ENCODE data around the gene ANKFN1. TPM values are rescaled to one million over a fixed set of nuclear protein-coding genes. Genes with fewer than 3 reads are reported as not detected.
A peak's percentile ranks its signal among the peaks of the same experiment; 100 is the strongest.

Gene ANKFN1, protein sequence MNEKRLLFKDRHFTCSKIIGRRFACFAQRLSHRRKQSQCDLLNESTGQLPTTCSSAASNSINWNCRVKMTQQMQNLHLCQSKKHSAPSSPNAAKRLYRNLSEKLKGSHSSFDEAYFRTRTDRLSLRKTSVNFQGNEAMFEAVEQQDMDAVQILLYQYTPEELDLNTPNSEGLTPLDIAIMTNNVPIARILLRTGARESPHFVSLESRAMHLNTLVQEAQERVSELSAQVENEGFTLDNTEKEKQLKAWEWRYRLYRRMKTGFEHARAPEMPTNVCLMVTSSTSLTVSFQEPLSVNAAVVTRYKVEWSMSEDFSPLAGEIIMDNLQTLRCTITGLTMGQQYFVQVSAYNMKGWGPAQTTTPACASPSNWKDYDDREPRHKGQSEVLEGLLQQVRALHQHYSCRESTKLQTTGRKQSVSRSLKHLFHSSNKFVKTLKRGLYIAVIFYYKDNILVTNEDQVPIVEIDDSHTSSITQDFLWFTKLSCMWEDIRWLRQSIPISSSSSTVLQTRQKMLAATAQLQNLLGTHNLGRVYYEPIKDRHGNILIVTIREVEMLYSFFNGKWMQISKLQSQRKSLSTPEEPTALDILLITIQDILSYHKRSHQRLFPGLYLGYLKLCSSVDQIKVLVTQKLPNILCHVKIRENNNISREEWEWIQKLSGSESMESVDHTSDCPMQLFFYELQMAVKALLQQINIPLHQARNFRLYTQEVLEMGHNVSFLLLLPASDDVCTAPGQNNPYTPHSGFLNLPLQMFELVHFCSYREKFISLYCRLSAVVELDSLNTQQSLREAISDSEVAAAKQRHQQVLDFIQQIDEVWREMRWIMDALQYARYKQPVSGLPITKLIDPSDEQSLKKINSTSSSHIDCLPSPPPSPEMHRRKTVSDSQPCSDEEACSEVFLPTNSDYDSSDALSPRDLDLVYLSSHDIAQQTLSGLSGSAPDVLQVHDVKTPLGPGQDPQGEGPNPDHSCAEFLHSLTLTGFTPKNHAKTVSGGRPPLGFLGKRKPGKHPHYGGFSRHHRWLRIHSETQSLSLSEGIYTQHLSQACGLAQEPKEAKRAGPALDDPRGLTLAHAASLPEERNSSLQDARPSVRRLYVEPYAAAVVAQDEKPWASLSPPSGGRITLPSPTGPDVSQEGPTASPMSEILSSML
- total RNA-seq (2014; rRNA removed; shearing (Covaris generic)): 1.1 and 2.2 TPM in 2 replicates

DNA sequence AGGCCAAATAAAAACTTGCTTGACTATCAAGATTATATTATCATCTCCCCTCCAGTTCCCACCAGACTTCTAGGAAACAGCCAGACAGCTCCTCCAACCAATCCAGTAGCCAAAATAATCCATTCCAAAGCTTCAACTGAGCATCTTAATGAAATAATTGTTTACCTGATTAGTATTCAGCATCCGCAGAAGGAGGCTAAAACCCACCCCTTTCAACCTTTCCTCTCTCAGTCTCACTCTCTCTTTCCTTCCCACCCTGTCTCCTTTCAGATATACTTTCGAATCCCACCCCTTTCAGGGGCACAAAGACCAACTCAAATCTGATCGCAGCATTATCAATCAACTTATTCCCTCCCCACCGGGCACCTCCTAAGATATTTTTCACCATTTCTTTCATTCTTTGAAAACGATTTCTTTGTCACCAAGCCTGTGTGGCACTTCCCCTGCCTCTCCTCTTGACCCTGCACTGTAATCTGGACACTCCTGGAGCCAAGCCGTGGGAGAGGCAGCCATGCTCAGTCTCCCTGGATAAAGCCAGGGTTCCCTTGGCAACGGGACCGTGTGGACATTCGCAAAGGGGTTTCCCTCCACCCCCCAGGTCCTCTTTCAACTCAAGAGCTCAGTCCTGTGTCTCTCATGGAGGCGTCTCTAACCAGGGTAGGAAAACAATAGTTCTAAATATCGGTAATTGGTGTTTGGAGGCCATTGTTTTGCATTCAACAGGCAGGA, at the start of gene ANKFN1:
ANKFN1 (plus strand) TSS at position 602 of the 729 bp plus-strand sequence. CDS start 59,193 bp downstream, outside the sequence.
- DNase-seq (ENCODE audit: low read depth): no peak

DNA sequence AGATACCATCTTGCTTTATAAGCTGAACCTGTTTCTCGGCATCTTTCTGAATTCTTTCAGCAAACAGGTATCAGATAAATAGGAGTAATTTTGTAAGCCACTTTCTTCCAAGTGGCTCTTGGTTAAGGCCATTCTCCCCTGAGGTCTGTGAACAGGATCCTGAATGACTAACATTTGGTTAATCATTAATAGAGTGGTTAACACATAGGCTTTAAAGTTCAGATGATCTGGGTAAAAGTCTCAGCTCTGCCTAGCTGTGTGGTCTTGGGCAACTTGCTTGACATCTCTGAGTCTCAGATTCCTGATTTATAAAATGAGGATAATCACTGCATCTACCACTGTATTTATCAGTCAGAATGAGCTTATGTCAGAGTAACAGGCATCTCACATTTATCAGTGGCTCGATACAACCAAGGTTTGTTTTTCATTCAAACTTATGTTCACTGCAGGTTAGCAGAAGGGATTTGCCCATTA, 44.4 kb upstream of the ANKFN1 start:
- DNase-seq (ENCODE audit: low read depth): no peak

DNA sequence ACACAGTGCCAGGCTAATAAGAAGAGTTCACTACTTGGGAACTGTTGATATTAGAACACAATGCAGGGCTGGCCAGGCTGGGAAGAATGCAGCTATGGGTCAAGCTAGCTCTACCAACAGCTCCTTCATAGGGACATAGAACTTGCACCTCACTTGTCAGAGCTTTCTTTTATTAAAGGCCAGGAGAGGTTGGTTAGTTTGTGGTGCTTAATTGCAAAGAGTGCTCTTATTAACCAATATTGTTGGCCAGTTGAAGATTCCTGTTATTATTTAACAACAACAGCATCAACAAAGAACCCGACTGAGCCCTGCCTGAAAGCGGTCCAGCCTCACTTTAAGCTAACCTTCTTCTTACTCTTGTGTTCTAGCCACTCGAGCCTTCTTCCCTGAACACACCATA, 43.4 kb upstream of the ANKFN1 start:
- DNase-seq (ENCODE audit: low read depth): no peak

DNA sequence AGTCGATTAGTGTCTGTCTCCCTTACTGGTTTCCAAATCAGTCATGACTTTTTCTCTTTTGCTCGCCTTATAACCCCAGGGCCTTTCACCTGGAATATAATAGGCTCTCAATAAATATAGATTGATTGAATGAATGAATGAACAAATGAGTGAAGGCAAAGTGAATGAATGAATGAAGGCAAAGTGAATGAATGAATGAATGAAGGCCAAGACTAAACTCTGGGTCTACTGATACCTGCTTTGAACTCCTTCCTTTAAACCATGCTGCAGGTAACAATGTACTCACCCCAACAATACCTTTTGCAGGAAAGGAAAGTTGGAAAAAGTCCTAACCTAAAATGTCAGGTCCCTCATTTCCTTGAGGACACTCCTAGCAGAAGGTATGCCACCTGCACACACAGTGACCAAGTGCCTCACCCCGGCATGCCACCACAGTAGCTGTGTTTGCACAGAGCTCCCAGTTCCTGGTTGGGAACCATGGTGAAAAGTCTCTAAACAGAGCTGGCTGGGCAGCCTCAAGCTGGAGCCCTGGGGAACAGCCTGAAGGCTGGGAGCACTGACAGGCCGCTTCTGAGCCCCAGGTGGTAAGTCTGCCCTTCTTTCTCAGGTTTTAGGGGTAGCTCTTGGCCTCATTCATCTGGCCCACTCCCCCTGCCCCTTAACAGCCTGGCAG, 42.7 kb upstream of the ANKFN1 start:
- DNase-seq (ENCODE audit: low read depth): no peak

DNA sequence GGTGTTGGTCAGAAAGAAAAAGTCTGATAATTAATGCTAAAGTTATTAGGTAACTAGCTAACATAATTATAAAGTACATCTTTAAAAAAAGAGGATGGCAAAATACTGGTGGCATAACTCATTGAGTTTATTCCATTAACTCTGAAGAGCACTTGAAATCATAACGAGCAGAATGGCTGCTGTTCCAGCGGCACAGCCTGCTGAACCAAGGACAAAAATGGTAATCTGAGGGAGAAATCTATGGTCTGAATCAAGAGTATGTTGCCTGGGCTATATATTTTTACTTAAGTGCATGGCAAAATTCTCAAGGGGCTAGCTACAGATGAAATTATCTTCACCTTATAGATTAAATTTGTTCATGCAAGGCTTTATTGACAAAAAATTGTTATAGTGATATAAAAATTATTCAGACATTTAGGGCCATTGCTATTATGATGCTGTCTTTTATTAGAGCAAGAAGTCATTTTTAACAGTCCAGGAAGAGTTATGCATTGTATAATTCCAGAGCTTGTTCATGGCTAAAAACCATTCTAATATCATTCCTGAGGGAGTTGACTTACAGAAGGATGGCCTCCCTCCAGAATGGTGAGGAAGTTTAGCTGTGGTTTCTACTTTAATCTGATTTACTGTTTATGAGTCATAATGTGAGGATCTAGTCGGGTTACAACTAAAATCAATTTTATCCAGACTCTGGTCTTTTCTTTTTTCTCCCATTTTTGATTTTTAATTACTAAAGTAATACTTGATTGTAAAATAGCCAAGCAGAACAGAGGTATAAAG, 41.4 kb upstream of the ANKFN1 start:
- DNase-seq (ENCODE audit: low read depth): peak; percentile 25

DNA sequence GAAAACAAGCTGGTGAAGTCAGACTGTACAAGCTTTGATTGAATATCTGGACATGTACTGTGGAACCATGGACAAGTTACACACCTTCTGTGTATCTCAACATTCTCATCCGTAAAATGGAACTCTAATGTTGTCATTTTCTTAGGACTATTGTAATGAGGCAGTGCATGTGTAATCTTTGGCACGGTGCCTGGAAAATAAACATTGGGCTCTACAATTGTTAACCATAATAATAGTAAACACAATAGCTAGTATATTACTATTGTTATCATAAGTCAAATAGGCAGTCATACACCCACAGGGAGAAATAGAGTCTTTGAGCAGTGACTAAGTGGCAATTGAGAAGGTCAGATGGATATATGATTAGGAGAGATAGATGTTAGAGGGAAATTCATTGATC, 39.8 kb upstream of the ANKFN1 start:
- no peak for DNase-seq (ENCODE audit: low read depth)

DNA sequence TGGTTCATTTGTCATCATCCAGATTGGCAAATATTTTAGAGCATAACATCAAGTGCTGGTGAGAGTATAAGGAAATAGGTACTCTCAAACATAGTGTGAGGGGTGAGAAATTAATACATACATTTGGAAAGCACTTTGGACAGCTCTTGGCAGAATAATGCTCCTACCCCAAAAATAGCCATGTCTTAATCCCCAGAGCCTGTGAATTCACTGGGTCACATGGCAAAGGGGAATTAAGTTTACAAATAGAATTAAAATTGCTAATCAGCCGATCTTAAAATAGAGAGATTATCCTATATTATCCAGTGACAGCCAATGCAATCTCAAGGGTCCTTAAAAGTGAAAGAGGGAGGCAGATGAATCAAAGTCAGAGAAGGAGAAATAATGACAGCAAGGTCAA, 38.8 kb upstream of the ANKFN1 start:
- DNase-seq (ENCODE audit: low read depth): no peak

DNA sequence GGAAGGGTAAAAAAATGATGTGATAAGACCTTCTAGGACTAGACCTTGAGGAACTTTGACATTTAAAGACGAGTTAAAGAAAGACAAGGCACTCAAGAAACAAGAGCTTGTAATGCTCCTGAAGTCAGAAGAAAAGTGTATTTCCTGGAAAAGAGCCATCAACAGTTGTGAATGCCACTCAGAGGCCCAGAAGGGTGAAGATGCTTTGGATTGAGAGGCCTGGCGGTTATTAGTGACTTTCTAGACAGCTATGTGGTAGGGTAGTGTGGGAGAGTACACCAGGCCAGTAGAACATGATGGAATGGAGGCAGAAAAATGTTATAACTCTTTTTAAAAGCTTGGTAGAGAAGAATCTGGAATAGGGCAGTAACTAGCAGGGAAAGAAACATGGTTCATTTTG, 34.1 kb upstream of the ANKFN1 start:
- no peak for DNase-seq (ENCODE audit: low read depth)

DNA sequence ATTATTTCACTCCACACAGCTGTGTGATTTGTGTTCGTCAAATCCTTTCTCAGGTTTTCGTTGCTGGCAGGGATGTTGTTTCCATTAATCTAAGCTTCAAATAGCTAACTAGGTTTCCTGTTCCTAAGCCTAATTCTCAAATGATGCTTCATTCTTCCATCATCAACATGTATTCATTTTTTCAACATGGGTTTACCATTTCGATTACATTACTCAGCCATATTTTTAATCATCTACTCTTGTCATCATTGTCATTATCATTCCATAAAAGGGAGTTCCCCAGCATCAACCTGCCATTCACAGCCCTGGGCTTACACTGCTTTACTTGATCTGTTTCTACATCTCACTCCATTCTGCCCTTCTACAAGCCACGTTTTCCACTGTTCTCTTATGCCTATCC, 33.3 kb upstream of the ANKFN1 start:
- no peak for DNase-seq (ENCODE audit: low read depth)

DNA sequence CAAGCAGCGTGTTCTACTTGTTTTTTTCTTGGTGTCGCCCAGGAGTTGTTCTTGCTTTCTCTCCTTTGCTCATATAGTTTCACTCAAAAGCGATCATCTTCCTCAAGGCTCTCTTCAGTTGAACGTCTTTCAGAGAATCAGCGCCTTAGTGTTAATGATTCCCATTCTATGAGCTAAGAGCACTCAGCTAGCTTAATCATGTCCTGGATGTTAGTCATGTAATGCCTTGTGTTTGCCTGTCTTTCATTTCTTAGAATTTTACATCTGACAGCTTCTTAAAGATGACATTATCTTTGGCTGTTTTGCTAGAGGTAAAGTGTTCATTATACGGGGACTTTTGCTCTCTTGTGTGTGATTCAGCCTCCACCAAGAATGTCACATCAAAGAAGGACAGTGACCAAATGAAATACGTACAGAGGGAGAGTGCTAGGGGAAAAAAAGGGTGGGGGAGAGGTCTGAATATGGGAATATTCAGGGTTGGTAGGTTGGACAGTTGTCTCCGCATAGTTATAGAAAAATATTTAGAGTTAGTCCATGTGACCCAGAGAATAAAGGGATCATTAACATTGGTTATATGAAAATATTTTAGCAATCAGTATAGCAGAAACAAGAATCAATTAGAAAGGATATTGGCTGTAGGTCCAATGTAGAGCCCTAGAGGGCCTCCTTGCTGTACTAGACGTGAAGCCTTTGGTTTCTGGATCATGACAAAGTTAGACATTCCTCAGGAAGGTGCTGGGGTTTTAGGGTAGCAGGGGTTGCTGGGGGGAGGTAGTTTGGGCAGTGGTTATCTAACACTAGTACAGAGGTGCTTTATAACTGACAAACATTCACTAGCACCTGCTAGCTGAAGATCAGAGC, 31.9 kb upstream of the ANKFN1 start:
- no peak for DNase-seq (ENCODE audit: low read depth)

DNA sequence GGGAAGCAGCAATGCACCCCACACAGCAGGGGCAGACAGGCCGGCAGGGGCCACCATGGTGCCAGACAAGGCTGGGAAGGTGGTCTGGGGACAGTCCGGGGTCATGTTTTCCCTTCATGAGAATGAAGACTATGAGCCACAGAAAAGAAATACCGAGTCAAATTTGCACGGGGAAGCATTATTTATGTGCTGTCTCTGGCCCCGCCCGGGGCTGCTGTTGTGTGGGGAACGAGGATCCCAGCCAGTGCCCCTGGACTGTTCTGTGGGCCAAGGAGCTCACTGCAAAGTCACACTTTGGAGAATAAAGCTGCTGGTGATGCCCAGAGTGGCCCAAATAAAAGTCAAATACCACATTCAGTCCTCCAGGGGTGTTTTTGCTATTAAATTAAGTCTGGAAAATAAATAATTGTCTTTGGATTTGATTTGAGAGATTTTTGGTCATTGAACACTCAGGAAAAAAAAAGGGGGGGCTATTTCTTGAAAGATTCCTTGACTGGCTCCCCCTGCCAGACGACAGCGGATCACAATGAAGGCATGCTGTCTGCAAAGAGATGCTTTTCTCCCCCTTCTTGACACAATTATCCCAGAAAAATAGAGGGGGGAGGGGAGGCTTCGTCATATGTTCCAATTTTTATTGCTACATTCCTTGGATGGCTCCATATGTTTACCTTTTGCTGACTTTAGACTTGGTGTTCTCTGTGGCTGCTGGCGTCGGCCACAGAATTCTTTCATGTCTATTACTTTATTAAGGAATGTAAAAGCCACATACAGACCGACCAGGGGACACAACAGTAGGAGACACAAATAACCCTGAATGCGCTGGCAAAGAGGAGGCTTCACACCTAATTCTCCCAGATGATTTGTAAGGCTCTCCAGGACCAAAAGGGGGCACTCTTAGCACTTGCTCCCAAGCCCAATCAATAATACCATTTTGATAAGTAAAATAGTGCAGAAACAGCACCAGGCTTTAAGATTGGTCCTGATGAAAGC, 27.1 kb upstream of the ANKFN1 start:
- peak; percentile 46 for DNase-seq (ENCODE audit: low read depth)

DNA sequence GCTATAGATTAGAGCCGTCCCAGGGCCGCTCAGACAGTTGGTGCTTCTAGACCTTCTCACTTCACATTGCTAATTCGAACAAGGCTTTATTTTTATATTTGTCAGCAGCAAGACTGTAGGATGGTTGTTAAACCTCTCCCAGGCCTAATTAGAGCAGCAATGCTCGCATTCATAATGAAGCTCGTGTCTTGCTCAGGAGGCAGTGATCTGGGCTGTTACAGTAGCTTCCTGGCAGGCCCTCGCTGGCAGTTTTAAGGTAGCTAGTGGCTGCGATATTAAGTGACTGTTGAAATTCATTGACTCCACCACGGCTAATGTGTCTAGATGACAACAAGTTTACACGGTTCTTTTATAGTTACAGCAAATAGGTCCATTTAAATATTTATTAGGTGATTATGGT, 23.2 kb upstream of the ANKFN1 start:
- DNase-seq (ENCODE audit: low read depth): no peak

DNA sequence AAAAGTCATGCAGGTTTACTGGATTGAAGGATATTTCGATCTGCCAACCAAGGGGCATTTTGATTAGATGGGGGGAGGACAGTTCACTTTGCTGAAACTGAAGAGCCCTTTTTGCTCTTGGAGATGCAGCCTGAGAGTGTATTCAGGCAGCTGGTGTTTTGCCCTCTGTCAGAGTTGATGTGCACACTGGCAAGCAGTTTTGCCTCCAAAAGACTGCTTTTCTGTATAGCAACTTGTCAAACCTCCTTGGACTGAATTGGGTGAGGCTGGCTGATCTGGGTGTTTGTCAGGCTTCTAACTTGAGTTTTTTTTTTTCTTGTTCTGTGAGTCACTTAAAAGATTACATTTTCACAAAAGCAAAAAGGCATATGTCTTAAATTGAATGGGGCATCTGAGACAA, 22.6 kb upstream of the ANKFN1 start:
- no peak for DNase-seq (ENCODE audit: low read depth)

DNA sequence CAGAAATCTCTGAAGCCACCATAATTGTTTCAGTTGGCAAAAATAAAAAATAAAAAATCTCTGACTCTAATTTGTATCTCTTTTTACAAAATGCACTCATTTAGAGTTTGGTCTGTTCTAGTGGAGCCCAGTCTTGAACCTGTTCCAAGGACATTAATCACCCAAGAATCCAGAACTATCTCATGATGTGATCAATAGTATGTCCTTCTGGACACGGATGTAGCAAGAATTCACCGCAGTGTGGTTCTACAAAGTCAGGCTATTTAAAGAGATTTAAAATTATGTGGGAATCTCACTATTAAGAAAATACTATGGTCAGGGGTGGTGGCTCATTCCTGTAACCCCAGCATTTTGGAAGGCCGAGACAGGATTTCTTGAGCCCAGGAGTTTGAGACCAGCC, 21.8 kb upstream of the ANKFN1 start:
- peak; percentile 6 for DNase-seq (ENCODE audit: low read depth)

DNA sequence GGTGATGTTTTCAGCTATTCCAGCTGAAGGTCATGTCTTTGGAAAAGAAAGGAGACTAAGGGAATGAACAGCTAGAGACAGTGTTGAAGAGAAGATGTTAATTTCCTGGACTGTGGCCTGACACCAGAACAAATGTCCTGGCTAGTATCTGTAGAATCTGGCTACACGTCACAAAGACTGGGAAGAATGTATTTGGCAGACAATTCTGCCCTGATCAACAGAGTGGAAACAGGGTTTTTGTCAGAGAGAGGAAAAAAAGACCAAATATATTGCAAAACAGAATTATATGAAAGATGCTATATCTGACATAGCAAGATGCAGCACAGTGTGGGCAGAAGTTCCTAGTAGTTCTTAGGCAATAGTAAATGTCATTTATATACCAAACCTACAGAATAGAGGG, 17.0 kb upstream of the ANKFN1 start:
- no peak for DNase-seq (ENCODE audit: low read depth)

DNA sequence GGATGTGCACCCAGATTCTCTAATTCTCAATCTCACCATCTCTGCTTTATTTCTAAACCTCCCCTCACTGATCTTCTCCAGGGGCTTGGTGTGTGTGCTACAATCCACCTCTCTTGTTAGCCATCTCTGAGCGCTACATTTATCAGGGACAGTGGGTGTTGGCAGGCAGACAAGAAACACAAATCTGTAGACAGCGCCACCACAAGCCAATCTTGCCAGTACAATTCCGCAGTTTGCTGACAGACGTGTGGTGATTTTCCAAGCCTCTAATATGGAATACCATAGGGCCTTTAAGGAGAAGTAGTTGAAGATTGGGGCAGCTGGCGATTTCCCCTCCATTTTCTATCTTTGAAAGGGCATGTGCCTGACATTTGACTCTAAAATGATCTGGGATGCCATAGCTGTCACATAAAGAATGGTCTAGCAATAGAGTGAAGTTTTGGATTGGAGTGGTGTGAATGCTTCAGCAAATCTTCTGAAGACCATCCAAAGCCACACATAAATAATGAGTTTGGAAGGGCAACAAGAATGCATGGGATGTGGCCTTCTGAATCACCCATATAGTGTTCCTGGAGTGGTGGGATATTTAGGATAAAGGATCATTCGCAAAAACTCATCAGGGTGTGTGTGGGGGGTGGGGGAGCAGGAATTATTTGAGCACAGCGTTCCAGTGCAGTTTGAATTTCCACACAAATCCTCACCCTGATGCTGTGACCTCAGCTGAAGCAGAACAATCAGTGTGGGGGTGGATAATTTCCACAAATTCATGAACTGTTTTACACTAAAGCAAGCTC, 12.0 kb upstream of the ANKFN1 start:
- DNase-seq (ENCODE audit: low read depth): no peak

DNA sequence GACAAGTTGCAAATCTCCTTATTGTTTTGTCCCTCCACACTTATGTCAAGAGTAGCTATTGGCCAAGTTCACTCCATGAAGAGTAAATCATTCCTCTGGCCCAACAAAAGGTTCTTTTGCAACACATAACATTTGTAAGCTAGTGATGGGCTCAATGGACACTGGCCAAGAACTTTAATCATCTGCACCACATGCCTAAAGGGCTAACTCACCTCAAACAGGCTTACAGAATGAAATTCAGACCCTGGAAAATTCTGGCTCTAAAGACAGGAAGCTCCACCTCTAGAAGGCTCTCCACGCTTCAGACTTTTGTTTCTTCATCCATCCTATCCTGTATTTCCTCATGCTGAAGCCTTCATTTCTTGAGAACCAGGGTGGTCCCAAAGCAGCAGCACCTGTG, 10.9 kb upstream of the ANKFN1 start:
- DNase-seq (ENCODE audit: low read depth): peak; percentile 35
